Keratinocyte (primary cell): ENCODE data around the gene WBP2NL.

ENCODE experiments used
- EZH2 ChIP-seq: IDR thresholded peaks from one replicate; pipeline ENCODE4 v1.6.1; 2012; ENCODE audit warnings: inconsistent platforms, mild to moderate bottlenecking, low read length, moderate library complexity
- TF ChIP-seq, protein P1 (sequence below), 3 experiments: IDR thresholded peaks in 1 of 3; conservative IDR thresholded peaks in 1 of 3; optimal IDR thresholded peaks in 1 of 3; 2 replicates in 2 of 3; 3 replicates in 1 of 3; pipeline versions ENCODE3 to v1.5.1; 2011; ENCODE audit warnings: low read length in 3 of 3, mild to moderate bottlenecking in 3 of 3, moderate library complexity in 2 of 3, control low read depth in 1 of 3, inconsistent platforms in 1 of 3; ENCODE audit not compliant: insufficient read depth in 2 of 3; ENCODE audit errors: extremely low read depth in 1 of 3

DNA sequence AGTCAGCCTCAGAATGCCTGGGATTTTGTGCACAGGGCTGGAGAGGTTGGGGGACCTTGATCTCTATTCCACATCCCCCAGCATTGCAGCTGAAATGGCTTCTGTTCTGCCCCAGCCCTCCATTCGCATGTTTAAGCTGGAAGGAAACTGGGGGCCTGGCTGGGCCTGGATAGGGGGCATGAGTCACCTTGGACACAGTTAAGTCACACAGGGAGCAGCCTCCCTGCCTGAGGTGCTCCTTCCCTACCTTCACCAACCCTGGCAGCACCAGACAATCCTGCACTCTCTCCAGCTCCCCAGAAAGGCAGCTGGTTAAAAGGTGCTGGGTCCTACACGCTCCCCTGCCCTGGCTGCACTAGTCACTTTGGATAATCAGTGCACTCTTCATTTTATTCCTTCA is 45.9 kb upstream of the WBP2NL start:
- TF ChIP-seq, protein P1, sequence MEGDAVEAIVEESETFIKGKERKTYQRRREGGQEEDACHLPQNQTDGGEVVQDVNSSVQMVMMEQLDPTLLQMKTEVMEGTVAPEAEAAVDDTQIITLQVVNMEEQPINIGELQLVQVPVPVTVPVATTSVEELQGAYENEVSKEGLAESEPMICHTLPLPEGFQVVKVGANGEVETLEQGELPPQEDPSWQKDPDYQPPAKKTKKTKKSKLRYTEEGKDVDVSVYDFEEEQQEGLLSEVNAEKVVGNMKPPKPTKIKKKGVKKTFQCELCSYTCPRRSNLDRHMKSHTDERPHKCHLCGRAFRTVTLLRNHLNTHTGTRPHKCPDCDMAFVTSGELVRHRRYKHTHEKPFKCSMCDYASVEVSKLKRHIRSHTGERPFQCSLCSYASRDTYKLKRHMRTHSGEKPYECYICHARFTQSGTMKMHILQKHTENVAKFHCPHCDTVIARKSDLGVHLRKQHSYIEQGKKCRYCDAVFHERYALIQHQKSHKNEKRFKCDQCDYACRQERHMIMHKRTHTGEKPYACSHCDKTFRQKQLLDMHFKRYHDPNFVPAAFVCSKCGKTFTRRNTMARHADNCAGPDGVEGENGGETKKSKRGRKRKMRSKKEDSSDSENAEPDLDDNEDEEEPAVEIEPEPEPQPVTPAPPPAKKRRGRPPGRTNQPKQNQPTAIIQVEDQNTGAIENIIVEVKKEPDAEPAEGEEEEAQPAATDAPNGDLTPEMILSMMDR (optimal IDR thresholded peaks at IDR 0.05 in 1 of 3, IDR thresholded peaks at IDR 0.05 in 1 of 3, conservative IDR thresholded peaks at IDR 0.05 in 1 of 3; ENCODE audit: extremely low read depth in 1 of 3, insufficient read depth in 2 of 3, low read length in 3 of 3) = no peak
- TF ChIP-seq EZH2 = no peak
